SU-DHL-6 (cell line): Measurements from ENCODE around the gene GALNT17.

Experiments
- H2AFZ ChIP-seq: fragments of 200-600 bp; sonication (generic); 2 replicates; pipeline ENCODE4 v1.6.1; 2014; ENCODE audit warnings: low read depth, mild to moderate bottlenecking, moderate library complexity, mixed read lengths, antibody characterized with exemption, low read length; ENCODE audit not compliant: severe bottlenecking
- H3F3A ChIP-seq: fragments of 200-600 bp; shearing (Covaris generic); 2 replicates; pipeline ENCODE4 v1.6.0; 2016; ENCODE audit warnings: antibody characterized with exemption, mild to moderate bottlenecking; ENCODE audit not compliant: insufficient read depth
- H3K27ac ChIP-seq: fragments of 200-600 bp; sonication (generic); 2 replicates; pipeline ENCODE4 v1.5.1; 2016; ENCODE audit warnings: low read depth, mild to moderate bottlenecking, low read length, moderate library complexity, mixed read lengths
- H3K27me3 ChIP-seq: fragments of 200-600 bp; sonication (generic), shearing (Covaris generic); 2 replicates; pipeline ENCODE4 v1.6.0; 2014; ENCODE audit warnings: mild to moderate bottlenecking, low read length
- H3K36me3 ChIP-seq: fragments of 200-600 bp; sonication (generic); 2 replicates; pipeline ENCODE4 v1.6.1; 2014; ENCODE audit warnings: mild to moderate bottlenecking, low read length, mixed read lengths
- H3K4me2 ChIP-seq: fragments of 300-600, 200-600 bp; shearing (Covaris generic), sonication (generic); 2 replicates; pipeline ENCODE4 v1.6.0; 2014; ENCODE audit warnings: low read length, low read depth, mild to moderate bottlenecking; ENCODE audit not compliant: poor library complexity, severe bottlenecking
- H3K4me3 ChIP-seq: fragments of 200-600 bp; sonication (generic); 2 replicates; pipeline ENCODE4 v1.5.1; 2014; ENCODE audit warnings: antibody characterized with exemption, low read length, mild to moderate bottlenecking, mixed read lengths; ENCODE audit not compliant: insufficient read depth, poor library complexity, severe bottlenecking
- H3K79me2 ChIP-seq: fragments of 200-600 bp; sonication (generic); 2 replicates; pipeline ENCODE4 v1.6.1; 2014; ENCODE audit warnings: mild to moderate bottlenecking, low read length, moderate library complexity; ENCODE audit not compliant: insufficient read depth
- H3K9ac ChIP-seq: fragments of 200-600 bp; sonication (generic); 2 replicates; pipeline ENCODE4 v1.7.0; 2014; ENCODE audit warnings: mild to moderate bottlenecking, low read length
- H3K9me2 ChIP-seq: fragments of 200-600 bp; sonication (generic); replicated peaks from 2 replicates; pipeline ENCODE4 v1.6.1; 2014; ENCODE audit warnings: low read length; ENCODE audit not compliant: insufficient read depth
- H3K9me3 ChIP-seq: fragments of 200-600 bp; sonication (generic); 2 replicates; pipeline ENCODE4 v1.6.1; 2014; ENCODE audit warnings: low read length, mixed read lengths; ENCODE audit not compliant: insufficient read depth
- H4K20me1 ChIP-seq: fragments of 200-600 bp; sonication (generic); 2 replicates; pipeline ENCODE4 v1.6.1; 2014; ENCODE audit warnings: low read depth, mild to moderate bottlenecking, antibody characterized with exemption, low read length, moderate library complexity, mixed read lengths
- CTCF ChIP-seq: fragments of 200-600 bp; sonication (generic); IDR thresholded peaks from one replicate; pipeline ENCODE4 v1.5.1; 2017; ENCODE audit warnings: antibody characterized with exemption, mild to moderate bottlenecking, low read length, moderate library complexity; ENCODE audit not compliant: insufficient read depth, poor library complexity, severe bottlenecking
- EZH2phosphoT487 ChIP-seq: fragments of 200-600 bp; sonication (generic), shearing (Covaris generic); conservative IDR thresholded peaks from 2 replicates; pipeline ENCODE4 v1.6.1; 2018; ENCODE audit warnings: mild to moderate bottlenecking, antibody characterized with exemption, low read length, moderate library complexity, mixed read lengths

Gene GALNT17

DNA sequence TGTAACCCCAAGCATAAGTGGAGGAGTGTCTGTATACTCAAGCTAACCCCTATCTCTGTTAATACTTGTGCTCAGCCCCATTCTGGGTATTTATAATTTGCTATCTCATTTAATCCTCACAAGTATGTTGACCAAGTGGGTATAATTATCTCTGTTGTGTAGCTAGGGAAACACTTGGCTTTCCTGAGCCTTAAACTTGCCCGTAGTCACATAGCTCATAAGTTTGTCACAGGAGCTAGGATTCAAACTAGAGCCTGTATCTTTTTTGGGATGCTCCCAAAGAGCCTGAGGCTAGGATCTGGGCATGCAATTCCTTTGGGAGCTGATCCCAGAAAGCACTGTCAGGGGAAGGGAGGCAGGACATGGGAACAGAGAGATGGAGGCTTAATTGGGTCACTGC lies 377.4 kb downstream of the GALNT17 start:
- Histone ChIP-seq H3K9ac (no peak overlapping the region), H2AFZ (no peak overlapping the region), H4K20me1 (no peaks in the 10 kb centered on the region), H3K4me2 (no peak overlapping the region), H3K9me3 (no peaks in the 10 kb centered on the region), H3K79me2 (no peaks in the 10 kb centered on the region), H3K27me3 (no peaks in the 10 kb centered on the region), H3K9me2 (no peaks in the 10 kb centered on the region), H3K4me3 (no peak overlapping the region), H3K27ac (no peak overlapping the region), H3F3A (no peaks in the 10 kb centered on the region), H3K36me3 (no peaks in the 10 kb centered on the region)
- no peak for TF ChIP-seq EZH2phosphoT487
- no peak for TF ChIP-seq CTCF

GRCh38 chr7:71511361-71511807 lies 379.4 kb downstream of the GALNT17 start:
- Histone ChIP-seq H3K4me2 (no peak overlapping the region), H3K4me3 (no peak overlapping the region), H3K27ac (no peak overlapping the region), H3F3A (no peaks in the 10 kb centered on the region), H3K27me3 (no peaks in the 10 kb centered on the region), H3K36me3 (no peaks in the 10 kb centered on the region), H3K9me3 (0 out of 2 replicates have a peak, but pooled peaks cover 7% of the 10 kb centered on the region), H2AFZ (no peak overlapping the region), H4K20me1 (no peaks in the 10 kb centered on the region), H3K79me2 (no peaks in the 10 kb centered on the region), H3K9me2 (no peaks in the 10 kb centered on the region), H3K9ac (no peak overlapping the region)
- TF ChIP-seq EZH2phosphoT487 = no peak
- no peak for TF ChIP-seq CTCF

DNA sequence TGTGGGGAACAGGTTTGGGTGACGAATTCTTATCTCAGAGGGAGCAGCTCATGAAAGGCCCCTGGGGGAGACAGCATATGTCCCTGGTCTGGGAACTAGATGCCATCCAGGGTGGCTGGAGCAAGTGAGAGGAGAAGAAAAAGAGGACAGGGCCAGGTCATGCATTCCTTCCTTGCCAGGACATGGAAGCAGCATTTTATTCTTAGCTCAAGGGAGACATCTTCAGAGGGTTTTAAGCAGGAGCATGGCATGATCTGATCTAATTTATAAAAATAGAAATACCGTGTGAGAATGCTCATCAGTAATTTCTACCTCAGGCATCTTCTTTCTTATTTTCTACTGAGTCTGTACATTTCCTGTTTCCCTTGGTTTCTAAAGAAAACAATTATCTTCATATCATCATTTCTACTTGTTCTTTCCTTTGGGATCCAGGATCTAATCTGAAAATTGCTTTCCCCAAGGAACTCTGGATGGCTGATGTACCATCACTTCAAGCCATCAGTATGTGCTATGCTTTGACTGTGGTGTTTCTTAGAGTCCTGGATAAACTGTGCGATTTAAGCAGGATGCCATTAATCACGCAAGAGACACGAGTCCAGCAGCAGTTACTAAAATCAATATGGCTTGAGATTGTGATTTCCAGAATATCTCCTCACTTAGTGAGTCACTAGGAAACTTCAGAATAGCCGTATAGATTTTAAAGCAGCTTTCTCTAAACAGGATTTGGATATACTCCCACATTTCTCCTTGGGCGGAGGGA lies 386.2 kb downstream of the GALNT17 start:
- H3K36me3 ChIP-seq = no peaks in the 10 kb centered on the region
- no peak overlapping the region for H3K4me2 ChIP-seq
- no peak overlapping the region for H3K27ac ChIP-seq
- H4K20me1 ChIP-seq = no peaks in the 10 kb centered on the region
- no peaks in the 10 kb centered on the region for H3K9me2 ChIP-seq
- H3F3A ChIP-seq = no peaks in the 10 kb centered on the region
- no peak overlapping the region for H3K9ac ChIP-seq
- no peaks in the 10 kb centered on the region for H3K79me2 ChIP-seq
- H3K4me3 ChIP-seq = no peak overlapping the region
- TF ChIP-seq EZH2phosphoT487 (no peak), CTCF (no peak)
- H2AFZ ChIP-seq = no peak overlapping the region
- H3K27me3 ChIP-seq = no peaks in the 10 kb centered on the region
- peaks cover 23% of the 10 kb centered on the region; the same call in 1 of the 2 replicates for H3K9me3 ChIP-seq
